ENCODE measurements around the gene RACGAP1.

GRCh38 chr12:49960474-49961110 lies 64.7 kb downstream of the RACGAP1 start:
- TF ChIP-seq CTCF (IDR thresholded peaks at IDR 0.05; ENCODE audit: low read length): no peak
- TF ChIP-seq EZH2 (IDR thresholded peaks at IDR 0.05; ENCODE audit: borderline replicate concordance, low read length): no peak
